ENCODE measurements around the gene ZNF878. TPM values are rescaled to one million over a fixed set of nuclear protein-coding genes. Genes with fewer than 3 reads are reported as not detected.

The ZNF878 gene
- total and polyA plus RNA-seq, 2 of the 13 experiments (the other 11 are each of a cell fraction or from before 2014, with no cell fraction given) = 0.46 to 5.2 TPM

DNA sequence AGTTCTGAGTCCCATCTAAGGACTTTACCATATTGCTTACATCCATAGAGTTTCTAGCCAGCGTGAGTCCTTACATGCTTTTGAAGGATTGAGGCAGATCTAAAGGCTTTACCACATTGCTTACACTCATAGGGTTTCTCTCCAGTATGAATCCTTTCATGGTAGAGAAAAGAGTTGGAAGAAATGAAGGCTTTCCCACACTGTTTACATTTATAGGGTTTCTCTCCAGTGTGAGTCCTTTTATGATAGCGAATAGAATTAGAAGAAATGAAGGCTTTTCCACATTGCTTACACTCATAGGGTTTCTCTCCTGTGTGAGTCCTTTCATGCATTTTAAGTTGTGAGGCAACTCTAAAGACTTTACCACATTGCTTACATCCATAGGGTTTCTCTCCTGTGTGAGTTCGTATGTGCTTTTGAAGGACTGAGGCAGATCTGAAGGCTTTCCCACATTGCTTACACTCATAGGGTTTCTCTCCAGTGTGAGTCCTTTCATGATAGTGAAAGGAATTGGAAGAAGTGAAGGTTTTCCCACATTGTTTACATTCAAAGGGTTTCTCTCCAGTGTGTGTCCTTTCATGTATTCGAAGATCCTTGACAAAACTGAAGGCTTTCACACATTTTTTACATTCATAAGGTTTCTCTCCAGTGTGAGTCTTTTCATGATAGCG, 8.9 kb downstream of the ZNF878 start (continued):
- TF ChIP-seq, protein P1, sequence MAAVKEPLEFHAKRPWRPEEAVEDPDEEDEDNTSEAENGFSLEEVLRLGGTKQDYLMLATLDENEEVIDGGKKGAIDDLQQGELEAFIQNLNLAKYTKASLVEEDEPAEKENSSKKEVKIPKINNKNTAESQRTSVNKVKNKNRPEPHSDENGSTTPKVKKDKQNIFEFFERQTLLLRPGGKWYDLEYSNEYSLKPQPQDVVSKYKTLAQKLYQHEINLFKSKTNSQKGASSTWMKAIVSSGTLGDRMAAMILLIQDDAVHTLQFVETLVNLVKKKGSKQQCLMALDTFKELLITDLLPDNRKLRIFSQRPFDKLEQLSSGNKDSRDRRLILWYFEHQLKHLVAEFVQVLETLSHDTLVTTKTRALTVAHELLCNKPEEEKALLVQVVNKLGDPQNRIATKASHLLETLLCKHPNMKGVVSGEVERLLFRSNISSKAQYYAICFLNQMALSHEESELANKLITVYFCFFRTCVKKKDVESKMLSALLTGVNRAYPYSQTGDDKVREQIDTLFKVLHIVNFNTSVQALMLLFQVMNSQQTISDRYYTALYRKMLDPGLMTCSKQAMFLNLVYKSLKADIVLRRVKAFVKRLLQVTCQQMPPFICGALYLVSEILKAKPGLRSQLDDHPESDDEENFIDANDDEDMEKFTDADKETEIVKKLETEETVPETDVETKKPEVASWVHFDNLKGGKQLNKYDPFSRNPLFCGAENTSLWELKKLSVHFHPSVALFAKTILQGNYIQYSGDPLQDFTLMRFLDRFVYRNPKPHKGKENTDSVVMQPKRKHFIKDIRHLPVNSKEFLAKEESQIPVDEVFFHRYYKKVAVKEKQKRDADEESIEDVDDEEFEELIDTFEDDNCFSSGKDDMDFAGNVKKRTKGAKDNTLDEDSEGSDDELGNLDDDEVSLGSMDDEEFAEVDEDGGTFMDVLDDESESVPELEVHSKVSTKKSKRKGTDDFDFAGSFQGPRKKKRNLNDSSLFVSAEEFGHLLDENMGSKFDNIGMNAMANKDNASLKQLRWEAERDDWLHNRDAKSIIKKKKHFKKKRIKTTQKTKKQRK (IDR thresholded peaks at IDR 0.05; ENCODE audit: low read length) = no peak

DNA sequence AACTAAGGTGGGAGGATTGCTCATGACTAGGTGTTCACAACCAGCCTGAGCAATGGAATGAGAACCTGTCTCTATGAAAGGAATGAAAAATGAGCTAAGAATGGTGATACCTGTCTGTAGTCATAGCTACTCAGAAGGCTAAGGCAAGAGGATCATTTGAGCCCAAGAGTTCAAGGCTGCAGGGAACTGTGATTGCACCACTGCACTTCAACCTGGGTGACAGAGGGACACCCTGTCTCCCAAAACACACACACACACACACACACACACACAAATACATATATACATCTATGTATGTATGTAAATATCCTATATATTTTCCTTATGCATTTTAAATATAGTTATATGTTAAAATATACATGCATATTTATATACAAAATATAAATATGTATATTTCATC, 9.9 kb downstream of the ZNF878 start:
- Histone ChIP-seq H2AFZ (ENCODE audit: low read length) (no peak overlapping the region), H3K4me3 (replicated peaks in 1 of 3; ENCODE audit: insufficient read depth in 1 of 3, low read depth in 2 of 3, low read length in 3 of 3) (no peak overlapping the region), H3K9me3 (ENCODE audit: low read length) (no peaks in the 10 kb centered on the region), H3K36me3 (replicated peaks in 1 of 2; ENCODE audit: control insufficient read depth in 1 of 2, insufficient read depth in 2 of 2, low read length in 2 of 2) (peaks cover 6 to 19% of the 10 kb centered on the region in 2 experiments; a peak in 3 of 5 replicates), H3K27me3 (ENCODE audit: control insufficient read depth in 1 of 2, insufficient read depth in 2 of 2, low read length in 2 of 2) (no peaks in the 10 kb centered on the region), H4K20me1 (ENCODE audit: insufficient read depth, low read length) (no peaks in the 10 kb centered on the region), H3K79me2 (ENCODE audit: insufficient read depth, low read length) (no peaks in the 10 kb centered on the region), H3K4me2 (ENCODE audit: low read depth, low read length) (no peak overlapping the region; the same call in 1 of the 2 replicates), H3K9ac (ENCODE audit: insufficient read depth, low read depth, low read length) (no peak overlapping the region), H3K4me1 (ENCODE audit: insufficient read depth, low read length) (peaks cover 16% of the 10 kb centered on the region), H3K27ac (ENCODE audit: extremely low read length, insufficient read depth, low read length) (peak overlapping the region; percentile 39)
- in situ Hi-C loops (cut with HindIII; ENCODE audit: extremely low pct_ligation_motif_present, low pct_unique_long_range_greater_than_20kb) (no loop called here), intact Hi-C loops (cut with micrococcal nuclease; ENCODE audit: unreplicated experiment) (no loop called here)
- BruUV-seq (replicated peaks) = no TSS peak
- ATAC-seq (peak; percentile 41; the same call in 2 of the 3 replicates), FAIRE-seq (no peak), DNase-seq (ENCODE audit: low spot score) (peak; percentile 28)
- CTCF ChIA-PET (ENCODE audit: low intra/inter-chr PET ratio, low total read pairs) = no interaction called here
- POLR2A ChIA-PET = interaction anchor here (1.4 to 1.6 kb wide), 2 partner anchors 10 to 17 kb away, joined by 4 to 7 read pairs; partner anchors contain the start of gene ZNF878
- peak; percentile 41 for TF ChIP-seq RFX1 (IDR thresholded peaks at IDR 0.05)
- TF ChIP-seq ZNF891 (CRISPR knock-in tag; IDR thresholded peaks at IDR 0.05) = no peak
- TF ChIP-seq KDM2A (CRISPR knock-in tag; IDR thresholded peaks at IDR 0.05; ENCODE audit: borderline replicate concordance, low read depth) = no peak
- TF ChIP-seq, protein P1 (IDR thresholded peaks at IDR 0.05; ENCODE audit: low read length) = no peak
- TF ChIP-seq POLR2G (IDR thresholded peaks at IDR 0.05; ENCODE audit: low read depth, low read length) = no peak
- no peak for TF ChIP-seq SMAD1 (CRISPR knock-in tag; IDR thresholded peaks at IDR 0.05; ENCODE audit: borderline replicate concordance, low read depth)
- TF ChIP-seq, protein P2, sequence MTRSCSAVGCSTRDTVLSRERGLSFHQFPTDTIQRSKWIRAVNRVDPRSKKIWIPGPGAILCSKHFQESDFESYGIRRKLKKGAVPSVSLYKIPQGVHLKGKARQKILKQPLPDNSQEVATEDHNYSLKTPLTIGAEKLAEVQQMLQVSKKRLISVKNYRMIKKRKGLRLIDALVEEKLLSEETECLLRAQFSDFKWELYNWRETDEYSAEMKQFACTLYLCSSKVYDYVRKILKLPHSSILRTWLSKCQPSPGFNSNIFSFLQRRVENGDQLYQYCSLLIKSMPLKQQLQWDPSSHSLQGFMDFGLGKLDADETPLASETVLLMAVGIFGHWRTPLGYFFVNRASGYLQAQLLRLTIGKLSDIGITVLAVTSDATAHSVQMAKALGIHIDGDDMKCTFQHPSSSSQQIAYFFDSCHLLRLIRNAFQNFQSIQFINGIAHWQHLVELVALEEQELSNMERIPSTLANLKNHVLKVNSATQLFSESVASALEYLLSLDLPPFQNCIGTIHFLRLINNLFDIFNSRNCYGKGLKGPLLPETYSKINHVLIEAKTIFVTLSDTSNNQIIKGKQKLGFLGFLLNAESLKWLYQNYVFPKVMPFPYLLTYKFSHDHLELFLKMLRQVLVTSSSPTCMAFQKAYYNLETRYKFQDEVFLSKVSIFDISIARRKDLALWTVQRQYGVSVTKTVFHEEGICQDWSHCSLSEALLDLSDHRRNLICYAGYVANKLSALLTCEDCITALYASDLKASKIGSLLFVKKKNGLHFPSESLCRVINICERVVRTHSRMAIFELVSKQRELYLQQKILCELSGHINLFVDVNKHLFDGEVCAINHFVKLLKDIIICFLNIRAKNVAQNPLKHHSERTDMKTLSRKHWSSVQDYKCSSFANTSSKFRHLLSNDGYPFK (CRISPR knock-in tag; IDR thresholded peaks at IDR 0.05; ENCODE audit: borderline replicate concordance) = no peak
